ENCODE data around the gene RNF167. TPM values are rescaled to one million over a fixed set of nuclear protein-coding genes. Genes with fewer than 3 reads are reported as not detected.

The RNF167 gene
- total RNA-seq, 2 donors from 2014 or later = 92.1 to 120 TPM

DNA sequence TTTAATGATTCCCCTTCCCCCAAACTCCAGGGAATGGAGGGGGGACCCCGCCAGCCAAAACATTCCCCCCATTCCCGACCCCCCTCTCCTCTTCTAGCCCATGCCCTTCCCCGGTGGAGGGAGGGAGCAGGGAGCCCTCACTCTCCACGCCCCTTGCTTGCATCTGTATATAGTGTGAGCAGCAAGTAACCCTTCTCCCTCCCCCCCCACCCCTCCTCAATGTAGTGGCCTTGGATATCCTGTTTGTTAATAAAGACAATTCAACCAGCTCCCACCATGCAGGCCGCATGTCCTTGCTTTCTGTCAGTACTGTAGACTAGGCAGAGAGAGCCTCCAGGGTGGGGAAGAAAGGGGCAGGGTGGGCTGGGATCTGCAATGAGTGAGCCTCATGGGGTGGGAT is 42.3 kb upstream of the RNF167 start:
- H3K9ac ChIP-seq (ENCODE audit: low read depth in 2 of 2, low read length in 2 of 2) = no peak overlapping the region
- DNase-seq = no peak
- H3K9me3 ChIP-seq = no peaks in the 10 kb centered on the region
- peaks cover 14% of the 10 kb centered on the region for H3K4me1 ChIP-seq
- no peak overlapping the region for H3K4me3 ChIP-seq
- TF ChIP-seq, protein P1, sequence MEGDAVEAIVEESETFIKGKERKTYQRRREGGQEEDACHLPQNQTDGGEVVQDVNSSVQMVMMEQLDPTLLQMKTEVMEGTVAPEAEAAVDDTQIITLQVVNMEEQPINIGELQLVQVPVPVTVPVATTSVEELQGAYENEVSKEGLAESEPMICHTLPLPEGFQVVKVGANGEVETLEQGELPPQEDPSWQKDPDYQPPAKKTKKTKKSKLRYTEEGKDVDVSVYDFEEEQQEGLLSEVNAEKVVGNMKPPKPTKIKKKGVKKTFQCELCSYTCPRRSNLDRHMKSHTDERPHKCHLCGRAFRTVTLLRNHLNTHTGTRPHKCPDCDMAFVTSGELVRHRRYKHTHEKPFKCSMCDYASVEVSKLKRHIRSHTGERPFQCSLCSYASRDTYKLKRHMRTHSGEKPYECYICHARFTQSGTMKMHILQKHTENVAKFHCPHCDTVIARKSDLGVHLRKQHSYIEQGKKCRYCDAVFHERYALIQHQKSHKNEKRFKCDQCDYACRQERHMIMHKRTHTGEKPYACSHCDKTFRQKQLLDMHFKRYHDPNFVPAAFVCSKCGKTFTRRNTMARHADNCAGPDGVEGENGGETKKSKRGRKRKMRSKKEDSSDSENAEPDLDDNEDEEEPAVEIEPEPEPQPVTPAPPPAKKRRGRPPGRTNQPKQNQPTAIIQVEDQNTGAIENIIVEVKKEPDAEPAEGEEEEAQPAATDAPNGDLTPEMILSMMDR (IDR thresholded peaks at IDR 0.05) = no peak
- H3K27ac ChIP-seq = no peak overlapping the region
- intact Hi-C loops (cut with DNase I) = no loop called here
- peaks cover 20% of the 10 kb centered on the region for H3K36me3 ChIP-seq
- H3K27me3 ChIP-seq = peaks cover 3% of the 10 kb centered on the region

DNA sequence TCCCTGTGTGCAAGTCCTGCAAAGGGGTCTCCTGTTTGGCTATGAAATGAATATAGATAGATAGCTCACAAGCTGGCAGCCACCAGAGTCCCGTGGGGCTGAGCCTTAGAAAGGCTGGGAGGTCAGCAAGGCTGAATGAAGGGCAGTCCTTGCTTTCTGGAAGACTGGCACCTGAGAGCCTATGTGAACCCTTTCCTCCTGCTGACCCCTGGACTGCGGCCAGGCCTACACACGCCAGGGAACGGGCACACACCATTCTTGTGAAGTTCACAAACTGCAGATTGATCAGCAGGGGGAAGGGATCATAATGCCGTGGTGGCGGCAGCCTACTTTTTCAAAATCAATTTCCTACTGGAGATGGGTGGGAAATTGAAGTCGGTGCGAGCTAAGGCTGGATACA is 41.7 kb upstream of the RNF167 start:
- H3K27ac ChIP-seq = no peak overlapping the region
- TF ChIP-seq, protein P1 (IDR thresholded peaks at IDR 0.05) = no peak
- intact Hi-C loops (cut with DNase I) = no loop called here
- no peak overlapping the region for H3K9ac ChIP-seq (ENCODE audit: low read depth in 2 of 2, low read length in 2 of 2)
- H3K27me3 ChIP-seq = peaks cover 3% of the 10 kb centered on the region
- DNase-seq = no peak
- no peak overlapping the region for H3K4me3 ChIP-seq
- H3K36me3 ChIP-seq = peaks cover 15% of the 10 kb centered on the region
- H3K9me3 ChIP-seq = no peaks in the 10 kb centered on the region
- H3K4me1 ChIP-seq = peaks cover 14% of the 10 kb centered on the region

- Histone ChIP-seq H3K4me1 (peaks cover 14% of the 10 kb centered on the region), H3K9me3 (no peaks in the 10 kb centered on the region), H3K4me3 (peak overlapping the region; percentile 58), H3K27me3 (peaks cover 3% of the 10 kb centered on the region), H3K9ac (ENCODE audit: low read depth in 2 of 2, low read length in 2 of 2) (peak overlapping the region; percentile 75 to 82), H3K27ac (no peak overlapping the region), H3K36me3 (peaks cover 9% of the 10 kb centered on the region)
- no peak for DNase-seq
- intact Hi-C loops (cut with DNase I) = no loop called here
- TF ChIP-seq, protein P1 (IDR thresholded peaks at IDR 0.05) = no peak
Observed at GRCh38 chr17:4898927-4899326, 41.1 kb upstream of the RNF167 start.

- intact Hi-C loops (cut with DNase I) = loop anchor here (5.0 kb wide), 1 partner anchor 73 kb away; no protein-coding TSS in a partner anchor
- H3K9ac ChIP-seq (ENCODE audit: low read depth in 2 of 2, low read length in 2 of 2) = peak within 1 kb of the TSS; percentile 75 to 82
Observed at GRCh38 chr17:4899341-4900230, 40.5 kb upstream of the RNF167 start, which contains the start of gene C17orf107. Gene C17orf107, plus strand, starts transcription at chr17:4899536. Its CDS starts 227 bp downstream, at chr17:4899763.

More at GRCh38 chr17:4899341-4900230, 40.5 kb upstream of the RNF167 start, which contains the start of gene C17orf107:
- Histone ChIP-seq H3K4me3 (peak within 1 kb of the TSS; percentile 58), H3K36me3 (peaks cover 4% of the 10 kb centered on the region), H3K27ac (no peak within 1 kb of the TSS), H3K4me1 (peaks cover 14% of the 10 kb centered on the region), H3K9me3 (no peaks in the 10 kb centered on the region), H3K27me3 (peaks cover 3% of the 10 kb centered on the region)
- TF ChIP-seq, protein P1 (IDR thresholded peaks at IDR 0.05) = no peak
- peak; percentile 91 for DNase-seq

Data from colonic mucosa (tissue), 4 donors.